AG09319 (cell line): ENCODE results near the gene CCNY.
"Not testable (repeated sequence)": the region's sequence is repeated elsewhere in the genome, so short reads cannot be mapped to it uniquely, and the experiment has no call there.

Source experiments
- DNase-seq: peaks from one replicate; pipeline ENCODE4 v3.0.0-alpha.2; 2010; ENCODE audit warnings: low read depth; ENCODE audit errors: extremely low read depth
- TF ChIP-seq, protein P1 (sequence below): IDR thresholded peaks from 2 replicates; pipeline ENCODE4 v1.5.1; 2011; ENCODE audit warnings: low read depth, mild to moderate bottlenecking, inconsistent platforms, low read length, moderate library complexity

Gene CCNY

DNA sequence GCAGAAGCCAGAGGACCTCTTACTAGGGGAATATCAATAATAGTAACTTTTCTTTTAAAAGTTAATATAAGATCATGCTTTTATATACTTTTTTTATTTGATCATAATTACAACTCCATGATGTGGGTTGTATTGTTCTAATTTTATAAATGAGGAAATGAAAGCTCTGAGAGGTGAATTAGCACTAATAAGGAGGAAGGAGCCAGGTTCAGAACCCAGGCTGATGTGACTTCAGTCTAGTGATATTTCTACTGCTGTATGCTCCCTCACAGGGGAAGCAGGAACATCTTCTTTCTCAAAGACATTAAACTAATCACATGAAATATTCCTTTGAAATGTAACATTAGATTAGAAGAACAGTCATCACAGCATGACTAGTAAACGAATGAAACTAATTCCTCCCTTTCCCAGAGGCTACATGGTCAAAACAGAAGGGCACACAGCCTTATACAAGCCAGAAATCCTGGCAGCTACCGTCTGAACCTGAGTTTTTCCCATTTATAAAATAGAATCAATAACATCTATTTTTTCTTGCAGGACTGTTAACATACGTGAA is 187.4 kb downstream of the CCNY start:
- DNase-seq = no peak
- TF ChIP-seq, protein P1, sequence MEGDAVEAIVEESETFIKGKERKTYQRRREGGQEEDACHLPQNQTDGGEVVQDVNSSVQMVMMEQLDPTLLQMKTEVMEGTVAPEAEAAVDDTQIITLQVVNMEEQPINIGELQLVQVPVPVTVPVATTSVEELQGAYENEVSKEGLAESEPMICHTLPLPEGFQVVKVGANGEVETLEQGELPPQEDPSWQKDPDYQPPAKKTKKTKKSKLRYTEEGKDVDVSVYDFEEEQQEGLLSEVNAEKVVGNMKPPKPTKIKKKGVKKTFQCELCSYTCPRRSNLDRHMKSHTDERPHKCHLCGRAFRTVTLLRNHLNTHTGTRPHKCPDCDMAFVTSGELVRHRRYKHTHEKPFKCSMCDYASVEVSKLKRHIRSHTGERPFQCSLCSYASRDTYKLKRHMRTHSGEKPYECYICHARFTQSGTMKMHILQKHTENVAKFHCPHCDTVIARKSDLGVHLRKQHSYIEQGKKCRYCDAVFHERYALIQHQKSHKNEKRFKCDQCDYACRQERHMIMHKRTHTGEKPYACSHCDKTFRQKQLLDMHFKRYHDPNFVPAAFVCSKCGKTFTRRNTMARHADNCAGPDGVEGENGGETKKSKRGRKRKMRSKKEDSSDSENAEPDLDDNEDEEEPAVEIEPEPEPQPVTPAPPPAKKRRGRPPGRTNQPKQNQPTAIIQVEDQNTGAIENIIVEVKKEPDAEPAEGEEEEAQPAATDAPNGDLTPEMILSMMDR = no peak

- DNase-seq = no peak
- TF ChIP-seq, protein P1 = no peak
These were observed 190.4 kb downstream of the CCNY start for GRCh38 chr10:35526746-35527145.

DNA sequence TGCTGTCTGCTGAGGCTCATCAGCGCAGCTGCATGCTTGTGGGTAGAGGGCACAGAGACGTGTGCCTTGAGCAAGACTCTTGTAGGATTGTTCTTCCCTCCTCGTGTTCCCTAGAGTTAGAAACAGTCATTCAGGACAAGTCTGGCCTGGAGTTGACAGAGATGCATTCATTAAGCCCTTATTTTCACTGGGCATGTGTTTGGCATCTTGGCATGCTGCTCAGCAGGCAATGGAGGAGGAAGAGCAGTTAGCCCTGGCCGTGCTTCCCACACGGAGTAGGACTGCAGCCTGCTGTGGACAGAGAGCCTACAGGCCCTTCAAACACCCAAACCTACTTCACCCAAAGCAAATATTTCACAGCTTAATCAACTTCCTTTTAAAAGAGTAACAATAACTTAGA is 195.8 kb downstream of the CCNY start:
- TF ChIP-seq, protein P1 = no peak
- DNase-seq = no peak

DNA sequence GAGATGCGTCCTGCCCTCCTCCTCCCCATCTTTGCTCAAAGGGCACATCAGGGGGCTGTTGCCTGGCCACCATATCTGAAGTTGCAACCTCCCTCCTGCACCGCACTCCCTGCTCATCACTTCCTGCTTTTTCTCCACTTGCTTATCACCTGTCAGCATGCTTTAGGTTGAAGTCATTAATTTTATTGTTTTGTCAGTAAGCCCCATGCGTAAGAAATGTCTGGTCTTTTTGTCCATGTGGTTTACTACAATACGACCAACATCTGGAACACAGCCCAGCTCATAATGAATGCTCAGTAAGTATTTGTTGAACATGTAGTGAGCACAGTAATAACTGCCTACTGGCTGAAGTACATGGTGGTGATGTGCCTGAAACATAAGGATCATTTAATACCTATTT is 197.3 kb downstream of the CCNY start:
- TF ChIP-seq, protein P1 = no peak

GRCh38 chr10:35535136-35535535 is 198.8 kb downstream of the CCNY start:
- TF ChIP-seq, protein P1 = no peak
- DNase-seq = no peak

More for the DNA sequence above, 197.3 kb downstream of the CCNY start:
- DNase-seq = no peak

- TF ChIP-seq, protein P1 = no peak
- no peak for DNase-seq
These were observed 200.5 kb downstream of the CCNY start for GRCh38 chr10:35536789-35537188.

DNA sequence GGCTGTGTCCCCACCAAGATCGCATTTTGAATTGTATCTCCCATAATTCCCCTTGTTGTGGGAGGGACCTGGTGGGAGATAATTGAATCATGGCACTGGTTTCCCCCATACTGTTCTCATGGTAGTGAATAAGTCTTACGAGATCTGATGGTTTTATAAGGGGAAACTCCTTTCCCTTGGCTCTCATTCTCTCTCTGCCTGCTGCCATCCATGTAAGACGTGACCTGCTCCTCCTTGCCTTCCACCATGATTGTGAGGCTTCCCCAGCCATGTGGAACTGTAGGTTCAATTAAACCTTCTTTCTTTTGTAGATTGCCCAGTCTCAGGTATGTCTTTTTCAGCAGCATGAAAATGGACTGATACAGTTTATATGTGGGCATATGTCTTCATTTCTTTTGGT is 201.6 kb downstream of the CCNY start:
- not testable (repeated sequence) for DNase-seq

DNA sequence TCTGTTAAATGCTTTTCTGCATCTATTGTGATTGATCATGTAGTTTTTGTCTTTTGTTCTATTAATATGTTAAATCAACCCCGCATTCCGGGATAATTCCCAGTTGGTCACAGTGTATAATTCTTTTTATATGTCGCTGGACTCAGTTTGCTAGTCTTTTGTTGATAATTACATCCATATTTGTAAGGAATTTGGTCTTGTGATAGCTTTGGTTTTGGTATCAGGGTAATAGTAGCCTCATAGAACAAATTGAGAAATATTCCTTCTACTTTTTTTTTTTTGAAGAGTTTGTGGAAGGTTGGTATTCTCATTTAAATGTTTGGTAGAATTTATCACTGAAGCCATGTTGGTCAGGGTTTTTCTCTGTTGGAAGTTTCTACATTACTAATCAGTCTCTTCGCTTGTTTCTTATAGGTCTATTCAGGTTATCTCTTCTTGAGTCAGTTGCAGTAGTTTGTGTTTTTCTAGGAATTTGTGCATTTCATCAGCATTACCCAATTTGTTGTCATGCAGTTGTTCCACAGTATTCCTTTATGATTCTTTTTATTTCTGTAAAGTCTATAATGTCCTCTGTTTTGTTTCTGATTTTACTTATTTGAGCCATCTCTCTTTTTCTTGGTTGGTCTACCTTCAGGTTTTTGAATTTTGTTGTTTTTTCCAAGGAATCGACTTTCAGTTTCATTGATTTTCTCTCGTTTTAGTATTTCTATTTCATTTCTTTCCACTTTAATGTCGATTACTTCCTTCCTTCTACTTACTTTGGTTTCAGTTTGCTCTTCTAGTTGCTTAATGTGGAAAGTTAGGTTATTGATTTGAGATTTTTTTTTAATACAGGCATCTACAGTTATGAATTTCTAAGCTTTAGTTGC is 204.2 kb downstream of the CCNY start:
- peak; percentile 5 for DNase-seq
- TF ChIP-seq, protein P1 = no peak
